ENCODE results near the gene HAP1.

HAP1 gene

DNA sequence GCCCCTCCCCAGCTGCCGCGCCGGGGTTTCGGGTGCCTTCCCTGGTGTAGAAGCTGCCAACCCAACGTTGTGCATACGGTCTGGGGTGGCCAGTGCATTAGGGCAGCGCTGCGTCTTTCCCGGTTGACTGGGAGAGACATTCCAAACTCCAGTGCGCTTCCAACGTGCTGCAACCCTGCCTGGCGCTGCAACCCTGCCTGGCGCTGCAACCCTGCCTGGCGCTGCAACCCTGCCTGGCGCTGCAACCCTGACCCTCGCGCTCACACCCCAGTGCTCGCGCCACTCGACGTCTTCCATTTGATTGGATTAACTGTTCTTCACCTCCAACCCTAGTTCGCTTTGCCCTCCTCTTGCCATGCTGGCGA lies 488 bp upstream of the HAP1 start:
- no peak for DNase-seq (ENCODE audit: low spot score)
- TF ChIP-seq, protein P1, sequence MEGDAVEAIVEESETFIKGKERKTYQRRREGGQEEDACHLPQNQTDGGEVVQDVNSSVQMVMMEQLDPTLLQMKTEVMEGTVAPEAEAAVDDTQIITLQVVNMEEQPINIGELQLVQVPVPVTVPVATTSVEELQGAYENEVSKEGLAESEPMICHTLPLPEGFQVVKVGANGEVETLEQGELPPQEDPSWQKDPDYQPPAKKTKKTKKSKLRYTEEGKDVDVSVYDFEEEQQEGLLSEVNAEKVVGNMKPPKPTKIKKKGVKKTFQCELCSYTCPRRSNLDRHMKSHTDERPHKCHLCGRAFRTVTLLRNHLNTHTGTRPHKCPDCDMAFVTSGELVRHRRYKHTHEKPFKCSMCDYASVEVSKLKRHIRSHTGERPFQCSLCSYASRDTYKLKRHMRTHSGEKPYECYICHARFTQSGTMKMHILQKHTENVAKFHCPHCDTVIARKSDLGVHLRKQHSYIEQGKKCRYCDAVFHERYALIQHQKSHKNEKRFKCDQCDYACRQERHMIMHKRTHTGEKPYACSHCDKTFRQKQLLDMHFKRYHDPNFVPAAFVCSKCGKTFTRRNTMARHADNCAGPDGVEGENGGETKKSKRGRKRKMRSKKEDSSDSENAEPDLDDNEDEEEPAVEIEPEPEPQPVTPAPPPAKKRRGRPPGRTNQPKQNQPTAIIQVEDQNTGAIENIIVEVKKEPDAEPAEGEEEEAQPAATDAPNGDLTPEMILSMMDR (IDR thresholded peaks at IDR 0.05; ENCODE audit: extremely low read depth, missing control alignments): no peak

DNA sequence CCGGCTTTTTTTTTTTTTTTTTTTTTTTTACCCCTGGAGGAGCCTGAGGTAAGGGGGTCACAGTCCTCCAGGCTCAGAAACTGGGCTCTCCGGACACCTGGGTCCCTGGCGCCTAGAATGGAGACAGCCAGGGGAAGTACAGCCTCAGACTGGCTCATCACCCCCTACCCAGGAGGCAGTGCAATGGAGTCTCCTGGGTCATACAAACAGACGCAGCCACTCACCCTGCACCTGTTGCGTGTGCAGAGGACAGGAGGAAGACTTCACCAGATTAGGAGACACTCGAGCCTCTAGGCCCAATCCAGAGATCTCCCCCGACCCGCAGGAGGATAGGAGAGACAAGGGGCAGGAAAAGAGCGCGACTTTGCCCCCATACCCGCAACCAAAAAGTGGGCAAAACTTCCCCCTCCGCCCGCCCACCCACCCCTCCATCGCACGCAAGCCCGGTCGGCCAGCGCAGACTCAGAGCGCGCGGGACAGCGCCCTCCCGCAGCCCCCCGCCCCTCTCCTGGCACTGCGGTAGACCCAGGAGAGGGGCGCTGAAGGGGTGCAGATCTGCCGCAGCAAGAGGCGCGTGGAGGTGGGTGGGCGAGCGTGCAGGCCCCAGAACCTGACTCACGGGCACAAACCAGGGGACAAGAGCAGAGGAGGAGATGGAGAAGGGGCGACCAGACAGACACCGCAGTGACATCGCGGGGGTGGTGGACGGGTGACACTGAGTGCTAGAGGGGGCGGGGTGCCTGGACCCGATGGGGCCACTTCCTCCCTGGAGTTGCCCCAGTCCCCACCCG lies 900 bp downstream of the HAP1 start:
- DNase-seq (ENCODE audit: low spot score): no peak
- TF ChIP-seq, protein P1 (IDR thresholded peaks at IDR 0.05; ENCODE audit: extremely low read depth, missing control alignments): no peak

DNA sequence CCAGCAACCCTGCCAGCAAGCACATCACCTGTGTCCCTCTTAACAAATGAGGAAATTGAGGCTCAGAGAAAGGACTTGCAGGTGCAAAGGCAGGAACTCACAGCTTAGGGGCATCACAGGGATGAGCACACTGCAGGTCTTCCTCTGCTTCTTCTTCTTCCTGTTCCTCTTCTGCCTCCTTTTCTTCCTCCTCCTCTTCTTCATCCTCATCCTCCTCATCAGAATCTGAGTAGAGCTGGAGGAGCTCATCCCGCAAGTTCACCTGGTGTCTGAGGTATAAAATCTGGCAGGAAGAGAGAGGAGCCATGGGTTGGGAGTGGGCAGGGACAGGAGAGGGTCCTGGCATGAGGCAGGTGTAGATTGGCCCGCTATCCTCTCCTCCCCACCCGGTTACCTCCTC lies 2.6 kb downstream of the HAP1 start:
- DNase-seq (ENCODE audit: low spot score): no peak
- TF ChIP-seq, protein P1 (IDR thresholded peaks at IDR 0.05; ENCODE audit: extremely low read depth, missing control alignments): no peak

DNA sequence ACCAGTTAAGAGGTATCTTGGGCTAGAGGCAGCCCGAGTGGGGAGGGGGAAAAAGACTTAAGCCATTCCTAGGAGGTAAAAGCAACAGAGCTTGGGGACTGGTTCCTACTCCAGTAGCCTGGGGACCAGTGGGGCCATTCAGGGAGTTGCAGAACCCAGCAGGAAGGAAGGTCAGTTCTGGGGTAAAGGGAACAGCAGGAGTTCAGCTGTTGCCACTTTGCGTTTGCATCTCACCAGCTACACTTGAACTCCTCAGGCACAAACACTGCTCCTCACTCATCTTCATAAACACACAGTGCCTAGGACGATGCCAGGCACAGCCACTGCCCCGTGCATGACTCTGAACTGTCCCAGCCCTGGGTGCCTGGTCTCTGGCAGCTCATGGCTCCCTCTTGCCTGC lies 4.0 kb downstream of the HAP1 start:
- TF ChIP-seq, protein P1 (IDR thresholded peaks at IDR 0.05; ENCODE audit: extremely low read depth, missing control alignments): no peak
- DNase-seq (ENCODE audit: low spot score): no peak

DNA sequence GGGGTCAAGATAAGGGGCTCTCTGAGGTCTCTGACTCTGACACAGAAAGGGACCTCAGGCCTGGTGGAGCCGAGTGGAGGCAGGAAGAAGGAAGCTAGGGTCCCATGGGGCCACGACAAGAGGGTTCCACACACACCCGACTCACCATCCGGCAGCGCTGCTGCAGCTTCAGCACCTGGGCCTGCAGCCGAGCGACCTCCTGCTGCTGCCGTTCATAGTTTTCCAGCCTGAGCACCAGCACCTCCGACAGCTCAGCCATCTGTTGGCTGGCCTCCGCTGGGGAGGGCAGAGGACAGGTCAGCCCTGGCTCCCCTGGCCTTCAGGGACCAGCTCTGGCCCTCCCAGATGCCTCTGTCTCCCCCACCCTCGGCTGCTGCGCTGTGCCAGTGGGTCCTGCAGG lies 6.4 kb downstream of the HAP1 start:
- DNase-seq (ENCODE audit: low spot score): no peak
- TF ChIP-seq, protein P1 (IDR thresholded peaks at IDR 0.05; ENCODE audit: extremely low read depth, missing control alignments): no peak

DNA sequence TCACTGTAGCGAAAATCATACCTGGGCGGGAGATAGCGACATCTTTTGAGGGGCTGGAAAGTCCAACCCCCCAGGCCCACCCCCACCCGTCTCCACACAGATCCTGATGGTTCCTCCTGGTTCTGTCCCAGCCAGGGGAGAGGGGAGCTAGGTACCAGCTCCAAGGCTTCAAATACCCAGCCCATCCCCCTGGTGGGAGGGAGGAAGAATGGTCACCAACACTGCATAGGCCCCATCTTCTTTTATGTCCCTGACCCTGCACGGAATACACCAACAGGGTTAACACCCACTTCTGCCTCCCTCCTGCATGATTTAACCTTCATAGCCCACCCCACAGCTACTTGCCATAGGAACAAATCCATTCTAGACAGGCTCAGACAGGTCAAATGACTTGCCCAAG lies 9.3 kb downstream of the HAP1 start:
- DNase-seq (ENCODE audit: low spot score): no peak
- TF ChIP-seq, protein P1 (IDR thresholded peaks at IDR 0.05; ENCODE audit: extremely low read depth, missing control alignments): no peak

DNA sequence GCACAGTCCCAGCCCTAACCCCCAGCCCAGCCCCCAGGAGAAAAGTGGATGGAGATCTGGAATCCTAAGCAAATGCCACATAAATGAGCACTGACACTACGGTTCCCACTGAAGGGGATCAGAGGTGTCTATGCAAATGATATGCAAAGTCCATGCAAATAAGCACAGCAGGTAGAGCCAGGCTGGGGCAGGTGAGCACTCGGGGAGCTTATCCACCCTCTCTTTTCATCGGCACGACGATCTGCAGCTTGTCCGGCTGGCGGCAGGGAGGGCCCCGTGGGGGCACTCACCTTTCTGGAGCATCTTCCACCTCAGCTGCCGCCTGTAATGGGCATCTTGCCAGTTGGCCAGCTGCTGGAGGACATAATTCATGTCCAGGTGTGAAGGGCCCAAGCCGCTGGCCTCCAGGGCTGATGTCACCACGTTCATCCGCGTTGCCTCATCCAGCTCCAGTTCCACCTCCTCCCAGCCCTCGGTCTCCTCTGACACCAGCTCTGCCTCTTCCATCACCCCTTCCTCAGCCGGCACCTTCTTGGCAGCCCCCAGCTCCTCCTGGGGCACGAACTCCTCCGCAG lies 9.9 kb downstream of the HAP1 start:
- no peak for DNase-seq (ENCODE audit: low spot score)
- TF ChIP-seq, protein P1 (IDR thresholded peaks at IDR 0.05; ENCODE audit: extremely low read depth, missing control alignments): no peak

Measured in GM20000 (cell line).